RWPE2 (cell line): ENCODE measurements around the gene KIF26B.

ENCODE experiments used
- ATAC-seq: fragments of 200-7000 bp; cut with Tn5 transposase; 3 replicates; pipeline ENCODE4 v1.9.1; 2021; ENCODE audit warnings: low read depth
- DNase-seq: peaks from one replicate; pipeline ENCODE4 v3.0.0-alpha.2; 2020; ENCODE audit warnings: low spot score
- H3K27ac ChIP-seq: fragments of 450-650 bp; 2 replicates; pipeline ENCODE4 v1.5.1; 2017; ENCODE audit warnings: mild to moderate bottlenecking; ENCODE audit not compliant: poor library complexity, severe bottlenecking
- H3K27me3 ChIP-seq: fragments of 250-450 bp; sonication (Bioruptor Pico); 2 replicates; pipeline ENCODE4 v1.5.1; 2021; ENCODE audit warnings: mild to moderate bottlenecking, moderate library complexity; ENCODE audit not compliant: insufficient read depth, poor library complexity, severe bottlenecking
- H3K36me3 ChIP-seq: fragments of 250-450 bp; sonication (Bioruptor Pico); 2 replicates; pipeline ENCODE4 v1.5.1; 2020; ENCODE audit warnings: low read depth, mild to moderate bottlenecking, moderate library complexity
- H3K4me1 ChIP-seq: fragments of 250-450 bp; sonication (Bioruptor Pico); 2 replicates; pipeline ENCODE4 v1.5.1; 2021; ENCODE audit warnings: mild to moderate bottlenecking, moderate library complexity; ENCODE audit not compliant: insufficient read depth, poor library complexity, severe bottlenecking
- H3K4me3 ChIP-seq: fragments of 250-450 bp; sonication (Bioruptor Pico); 2 replicates; pipeline ENCODE4 v1.5.1; 2021; ENCODE audit warnings: mild to moderate bottlenecking, moderate library complexity; ENCODE audit not compliant: severe bottlenecking
- H3K9me3 ChIP-seq: fragments of 250-450 bp; sonication (Bioruptor Pico); 2 replicates; pipeline ENCODE4 v1.5.1; 2021; ENCODE audit warnings: mild to moderate bottlenecking, moderate library complexity; ENCODE audit not compliant: severe bottlenecking
- CTCF ChIP-seq: fragments of 450-650 bp; IDR thresholded peaks from one replicate; pipeline ENCODE4 v1.5.1; 2017; ENCODE audit warnings: mild to moderate bottlenecking, moderate library complexity; ENCODE audit not compliant: poor library complexity, severe bottlenecking

KIF26B gene

GRCh38 chr1:245270063-245270462 lies 115.3 kb downstream of the KIF26B start:
- no peak for DNase-seq
- no peaks in the 10 kb centered on the region for H3K36me3 ChIP-seq
- no peak for TF ChIP-seq CTCF
- no peaks in the 10 kb centered on the region for H3K27me3 ChIP-seq
- H3K27ac ChIP-seq = no peak overlapping the region
- no peaks in the 10 kb centered on the region for H3K9me3 ChIP-seq
- H3K4me1 ChIP-seq = no peaks in the 10 kb centered on the region
- no peak overlapping the region for H3K4me3 ChIP-seq
- no peak for ATAC-seq

- H3K27ac ChIP-seq = no peak overlapping the region
- H3K27me3 ChIP-seq = no peaks in the 10 kb centered on the region
- no peak for TF ChIP-seq CTCF
- H3K9me3 ChIP-seq = no peaks in the 10 kb centered on the region
- no peaks in the 10 kb centered on the region for H3K36me3 ChIP-seq
- H3K4me3 ChIP-seq = no peak overlapping the region
- no peaks in the 10 kb centered on the region for H3K4me1 ChIP-seq
- DNase-seq = no peak
- ATAC-seq = no peak
Measured at GRCh38 chr1:245270972-245271371, 116.2 kb downstream of the KIF26B start.

DNA sequence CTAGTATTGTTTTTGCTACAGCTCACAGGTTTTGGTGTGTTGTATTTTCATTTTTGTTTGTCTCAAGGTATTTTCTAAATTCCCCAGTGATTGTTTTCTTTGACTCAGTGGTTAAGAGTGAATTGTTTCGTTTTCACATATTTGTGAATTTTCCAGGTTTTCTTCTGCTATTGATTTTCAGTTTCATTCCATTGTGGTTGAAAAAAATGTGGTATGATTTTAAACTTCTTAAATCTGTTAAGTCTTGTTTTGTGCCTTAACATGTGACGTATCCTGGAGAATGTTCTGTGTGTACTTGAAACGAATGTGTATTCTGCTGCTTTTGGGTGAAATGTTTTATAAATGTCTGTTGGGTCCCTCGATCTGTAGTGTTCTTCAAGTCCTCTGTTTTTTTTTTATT lies 117.9 kb downstream of the KIF26B start:
- no peaks in the 10 kb centered on the region for H3K27me3 ChIP-seq
- ATAC-seq (no peak), DNase-seq (no peak)
- no peaks in the 10 kb centered on the region for H3K4me1 ChIP-seq
- H3K9me3 ChIP-seq = no peaks in the 10 kb centered on the region
- no peak for TF ChIP-seq CTCF
- no peaks in the 10 kb centered on the region for H3K36me3 ChIP-seq
- H3K4me3 ChIP-seq = no peak overlapping the region
- H3K27ac ChIP-seq = no peak overlapping the region

GRCh38 chr1:245276445-245276844 lies 121.7 kb downstream of the KIF26B start:
- no peak overlapping the region for H3K27ac ChIP-seq
- no peak for DNase-seq
- no peaks in the 10 kb centered on the region for H3K9me3 ChIP-seq
- no peak for ATAC-seq
- H3K4me1 ChIP-seq = no peaks in the 10 kb centered on the region
- no peaks in the 10 kb centered on the region for H3K27me3 ChIP-seq
- H3K36me3 ChIP-seq = no peaks in the 10 kb centered on the region
- no peak for TF ChIP-seq CTCF
- H3K4me3 ChIP-seq = no peak overlapping the region

DNA sequence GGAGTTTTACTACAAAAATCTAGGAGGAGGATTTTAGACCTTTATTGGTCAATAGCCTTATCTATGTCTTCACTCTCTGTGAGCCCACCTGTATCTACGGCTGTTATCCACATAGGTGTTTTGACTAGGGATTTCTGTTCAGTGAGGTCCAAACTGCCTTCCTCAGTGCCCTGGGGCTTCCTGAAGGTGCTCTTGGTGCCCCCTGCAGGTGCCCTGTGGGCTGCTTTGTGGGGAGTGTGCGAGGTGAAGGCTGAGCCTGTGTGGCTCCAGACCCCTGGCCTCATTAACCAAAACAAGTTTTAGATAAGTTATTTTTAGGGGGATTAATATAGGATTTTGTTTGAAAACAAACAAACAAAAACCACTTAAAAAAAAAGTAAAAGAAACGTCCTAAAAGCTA lies 122.5 kb downstream of the KIF26B start:
- Histone ChIP-seq H3K36me3 (no peaks in the 10 kb centered on the region), H3K4me1 (no peaks in the 10 kb centered on the region), H3K27me3 (no peaks in the 10 kb centered on the region), H3K4me3 (no peak overlapping the region), H3K9me3 (no peaks in the 10 kb centered on the region), H3K27ac (no peak overlapping the region)
- no peak for ATAC-seq
- no peak for DNase-seq
- TF ChIP-seq CTCF = no peak
